A673 (cell line): ENCODE results near the gene POLR1F.

Source experiments
- EZH2 ChIP-seq: fragments of 200-600 bp; sonication (generic); IDR thresholded peaks from 2 replicates; pipeline ENCODE4 v1.6.1; 2017; ENCODE audit warnings: borderline replicate concordance, low read depth, mild to moderate bottlenecking, mixed read lengths, antibody characterized with exemption, low read length; ENCODE audit not compliant: poor library complexity, severe bottlenecking
- TF ChIP-seq, protein P1 (sequence below): fragments of 300-800, 200-600 bp; sonication (generic); conservative IDR thresholded peaks from 2 replicates; pipeline ENCODE4 v1.5.1; 2017; ENCODE audit warnings: low read depth, mild to moderate bottlenecking, antibody characterized with exemption, low read length, moderate library complexity, mixed read lengths

- TF ChIP-seq, protein P1, sequence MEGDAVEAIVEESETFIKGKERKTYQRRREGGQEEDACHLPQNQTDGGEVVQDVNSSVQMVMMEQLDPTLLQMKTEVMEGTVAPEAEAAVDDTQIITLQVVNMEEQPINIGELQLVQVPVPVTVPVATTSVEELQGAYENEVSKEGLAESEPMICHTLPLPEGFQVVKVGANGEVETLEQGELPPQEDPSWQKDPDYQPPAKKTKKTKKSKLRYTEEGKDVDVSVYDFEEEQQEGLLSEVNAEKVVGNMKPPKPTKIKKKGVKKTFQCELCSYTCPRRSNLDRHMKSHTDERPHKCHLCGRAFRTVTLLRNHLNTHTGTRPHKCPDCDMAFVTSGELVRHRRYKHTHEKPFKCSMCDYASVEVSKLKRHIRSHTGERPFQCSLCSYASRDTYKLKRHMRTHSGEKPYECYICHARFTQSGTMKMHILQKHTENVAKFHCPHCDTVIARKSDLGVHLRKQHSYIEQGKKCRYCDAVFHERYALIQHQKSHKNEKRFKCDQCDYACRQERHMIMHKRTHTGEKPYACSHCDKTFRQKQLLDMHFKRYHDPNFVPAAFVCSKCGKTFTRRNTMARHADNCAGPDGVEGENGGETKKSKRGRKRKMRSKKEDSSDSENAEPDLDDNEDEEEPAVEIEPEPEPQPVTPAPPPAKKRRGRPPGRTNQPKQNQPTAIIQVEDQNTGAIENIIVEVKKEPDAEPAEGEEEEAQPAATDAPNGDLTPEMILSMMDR, result no peak
- TF ChIP-seq EZH2, result no peak
Observed at GRCh38 chr7:19725770-19726169, 16.9 kb upstream of the POLR1F start.
